H1 (cell line): ENCODE measurements around the gene HYAL4. TPM values are rescaled to one million over a fixed set of nuclear protein-coding genes. Genes with fewer than 3 reads are reported as not detected.

Experiments
- RAD21 ChIP-seq, 2 experiments: IDR thresholded peaks in 1 of 2; conservative IDR thresholded peaks in 1 of 2; 2 replicates each; pipeline ENCODE4 v1.6.1; 2011; ENCODE audit warnings: low read depth in 2 of 2, low read length in 2 of 2, improper control_type of control experiment in 1 of 2, inconsistent platforms in 1 of 2, mild to moderate bottlenecking in 1 of 2, moderate library complexity in 1 of 2
- RXRA ChIP-seq: IDR thresholded peaks from 2 replicates; pipeline ENCODE4 v1.6.1; 2011; ENCODE audit warnings: low read depth, mild to moderate bottlenecking, low read length, moderate library complexity; ENCODE audit not compliant: insufficient read depth
- TAF7 ChIP-seq: optimal IDR thresholded peaks from 2 replicates; pipeline ENCODE3; 2011; ENCODE audit warnings: low read depth, mild to moderate bottlenecking, inconsistent platforms, low read length, moderate library complexity, borderline replicate concordance
- polyA plus RNA-seq, 7 experiments: library from polyadenylated mRNA; depleted of rRNA in 3 of 7; stranded (reverse) in 5 of 7; unstranded in 2 of 7; fragments of >200 nt in 5 of 7; fragments of 200-250 nt in 2 of 7; gene quantifications; 1 replicate in 5 of 7; 2 replicates in 1 of 7; 4 replicates in 1 of 7; pipeline versions ENCODE4 v1.2.1 to v1.2.3, GENCODE V29; 2011 to 2013; ENCODE audit warnings: missing spikeins in 2 of 7, mixed read lengths in 2 of 7
- total RNA-seq: library from RNA; stranded (reverse); fragmentation: NEBNext Ultra II Directional; extraction: Animal tissue kit (Norgen Biotek cat#: 25700); gene quantifications from 2 replicates; pipeline ENCODE4 v1.2.1, GENCODE V29; 2021
- TF ChIP-seq, protein P1 (sequence below), 3 experiments: IDR thresholded peaks; 1 replicate in 2 of 3; 2 replicates in 1 of 3; pipeline versions ENCODE4 v1.5.1 to v1.6.1; 2011; ENCODE audit warnings: low read length in 3 of 3, mild to moderate bottlenecking in 3 of 3, inconsistent platforms in 2 of 3, low read depth in 1 of 3, moderate library complexity in 1 of 3; ENCODE audit not compliant: insufficient read depth in 1 of 3; ENCODE audit errors: control extremely low read depth in 1 of 3

Gene HYAL4
- total and polyA plus RNA-seq, 2 of the 8 experiments (the other 6 are each of a cell fraction or from before 2014, with no cell fraction given), result not detected

DNA sequence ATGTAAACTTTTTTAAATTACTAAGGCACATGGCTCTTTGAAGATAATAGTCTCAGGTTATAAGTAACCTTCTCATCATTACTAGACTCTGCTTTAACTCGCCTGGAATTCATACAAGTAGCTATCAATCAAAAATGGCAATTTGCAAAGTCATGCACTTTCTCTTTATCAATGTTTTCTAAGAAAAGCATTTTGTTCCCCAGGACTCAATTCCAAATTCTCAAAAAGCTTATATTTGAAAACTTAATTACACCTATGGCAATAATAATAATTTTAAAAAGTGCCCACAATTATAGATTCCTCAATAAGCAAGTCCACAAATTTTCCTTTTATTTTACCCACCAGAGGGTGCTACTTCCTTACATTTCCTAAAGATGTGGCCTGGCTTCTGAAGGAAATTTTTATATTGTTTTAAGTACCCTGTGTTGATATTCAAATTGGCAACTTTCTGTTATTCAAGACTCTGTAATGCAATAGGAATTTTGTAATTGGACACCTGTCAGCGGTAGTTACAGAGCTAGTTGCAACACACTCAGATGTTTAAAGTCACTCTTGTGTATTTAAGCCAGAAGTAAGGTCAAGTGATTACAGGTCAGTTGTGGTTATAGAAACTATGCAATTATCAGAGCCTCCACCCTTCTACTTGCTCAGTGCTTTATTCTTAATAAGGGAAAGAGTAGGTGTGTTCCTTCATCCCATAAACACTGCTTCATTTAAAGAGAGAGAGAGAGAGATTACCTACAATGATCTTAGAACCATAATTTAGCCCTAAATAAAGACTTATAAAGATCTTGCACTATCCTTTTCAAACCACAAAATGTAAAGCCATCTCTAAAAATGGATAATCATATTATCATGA lies 47.1 kb upstream of the HYAL4 start (continued):
- TF ChIP-seq, protein P1, sequence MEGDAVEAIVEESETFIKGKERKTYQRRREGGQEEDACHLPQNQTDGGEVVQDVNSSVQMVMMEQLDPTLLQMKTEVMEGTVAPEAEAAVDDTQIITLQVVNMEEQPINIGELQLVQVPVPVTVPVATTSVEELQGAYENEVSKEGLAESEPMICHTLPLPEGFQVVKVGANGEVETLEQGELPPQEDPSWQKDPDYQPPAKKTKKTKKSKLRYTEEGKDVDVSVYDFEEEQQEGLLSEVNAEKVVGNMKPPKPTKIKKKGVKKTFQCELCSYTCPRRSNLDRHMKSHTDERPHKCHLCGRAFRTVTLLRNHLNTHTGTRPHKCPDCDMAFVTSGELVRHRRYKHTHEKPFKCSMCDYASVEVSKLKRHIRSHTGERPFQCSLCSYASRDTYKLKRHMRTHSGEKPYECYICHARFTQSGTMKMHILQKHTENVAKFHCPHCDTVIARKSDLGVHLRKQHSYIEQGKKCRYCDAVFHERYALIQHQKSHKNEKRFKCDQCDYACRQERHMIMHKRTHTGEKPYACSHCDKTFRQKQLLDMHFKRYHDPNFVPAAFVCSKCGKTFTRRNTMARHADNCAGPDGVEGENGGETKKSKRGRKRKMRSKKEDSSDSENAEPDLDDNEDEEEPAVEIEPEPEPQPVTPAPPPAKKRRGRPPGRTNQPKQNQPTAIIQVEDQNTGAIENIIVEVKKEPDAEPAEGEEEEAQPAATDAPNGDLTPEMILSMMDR (IDR thresholded peaks at IDR 0.05; ENCODE audit: control extremely low read depth in 1 of 3, insufficient read depth in 1 of 3, low read depth in 1 of 3, low read length in 3 of 3), result peak in 2 of 3 experiments; percentile 28 to 46; a peak in 2 of 4 replicates
- TF ChIP-seq RXRA, result no peak
- TF ChIP-seq TAF7, result no peak
- TF ChIP-seq RAD21 (IDR thresholded peaks at IDR 0.05 in 1 of 2, conservative IDR thresholded peaks at IDR 0.05 in 1 of 2; ENCODE audit: low read depth in 2 of 2, low read length in 2 of 2), result peak; percentile 72 to 79
